ENCODE results near the gene CCSER1. TPM values are rescaled to one million over a fixed set of nuclear protein-coding genes. Genes with fewer than 3 reads are reported as not detected.
"Not testable (repeated sequence)": the region's sequence is repeated elsewhere in the genome, so short reads cannot be mapped to it uniquely, and the experiment has no call there.

CCSER1 gene
- total and polyA plus RNA-seq, 9 donors: 0.21 to 8.3 (median 3.2) TPM

GRCh38 chr4:91366554-91366953 lies 1239.4 kb downstream of the CCSER1 start:
- DNase-seq: no peak
- TF ChIP-seq POLR2A (IDR thresholded peaks at IDR 0.05) (no peak), CTCF (IDR thresholded peaks at IDR 0.05) (no peak), EP300 (IDR thresholded peaks at IDR 0.05) (no peak)
- no peak overlapping the region for H3K27ac ChIP-seq
- no peaks in the 10 kb centered on the region for H3K27me3 ChIP-seq
- no peaks in the 10 kb centered on the region for H3K36me3 ChIP-seq
- no peaks in the 10 kb centered on the region for H3K9me3 ChIP-seq
- H3K4me3 ChIP-seq: no peak overlapping the region
- intact Hi-C loops (cut with DNase I): no loop called here
- H3K4me1 ChIP-seq (ENCODE audit: insufficient read depth): no peaks in the 10 kb centered on the region

GRCh38 chr4:91369116-91369515 lies 1241.9 kb downstream of the CCSER1 start:
- Histone ChIP-seq H3K36me3 (no peaks in the 10 kb centered on the region), H3K27ac (no peak overlapping the region), H3K27me3 (no peaks in the 10 kb centered on the region), H3K4me3 (no peak overlapping the region), H3K4me1 (ENCODE audit: insufficient read depth) (no peaks in the 10 kb centered on the region), H3K9me3 (no peaks in the 10 kb centered on the region)
- TF ChIP-seq CTCF (IDR thresholded peaks at IDR 0.05): no peak
- TF ChIP-seq EP300 (IDR thresholded peaks at IDR 0.05): no peak
- no peak for TF ChIP-seq POLR2A (IDR thresholded peaks at IDR 0.05)
- 84 to 85% (median 85%) methylated on average over 3 of the region's 3 CpGs for WGBS, 3 donors
- intact Hi-C loops (cut with DNase I): no loop called here
- DNase-seq: no peak

GRCh38 chr4:91373546-91373945 lies 1246.4 kb downstream of the CCSER1 start:
- Histone ChIP-seq H3K36me3 (no peaks in the 10 kb centered on the region), H3K27ac (no peak overlapping the region), H3K4me3 (no peak overlapping the region), H3K27me3 (no peaks in the 10 kb centered on the region), H3K9me3 (no peaks in the 10 kb centered on the region), H3K4me1 (ENCODE audit: insufficient read depth) (no peaks in the 10 kb centered on the region)
- intact Hi-C loops (cut with DNase I): no loop called here
- 31 to 42% (median 32%) methylated on average over 4 of the region's 4 CpGs for WGBS, 3 donors
- TF ChIP-seq EP300 (IDR thresholded peaks at IDR 0.05) (no peak), CTCF (IDR thresholded peaks at IDR 0.05) (no peak), POLR2A (IDR thresholded peaks at IDR 0.05) (no peak)
- no peak for DNase-seq

GRCh38 chr4:91405431-91405830 lies 1278.2 kb downstream of the CCSER1 start:
- H3K9me3 ChIP-seq; H3K27me3 ChIP-seq; H3K4me1 ChIP-seq (ENCODE audit: insufficient read depth); intact Hi-C loops (cut with DNase I); DNase-seq; H3K36me3 ChIP-seq; H3K27ac ChIP-seq; H3K4me3 ChIP-seq: not testable (repeated sequence)
- 75 to 85% (median 85%) methylated on average over 7 of the region's 7 CpGs for WGBS, 3 donors

GRCh38 chr4:91422011-91422410 lies 1294.8 kb downstream of the CCSER1 start:
- H3K4me3 ChIP-seq: no peak overlapping the region
- no peaks in the 10 kb centered on the region for H3K9me3 ChIP-seq
- DNase-seq: no peak
- intact Hi-C loops (cut with DNase I): no loop called here
- TF ChIP-seq EP300 (IDR thresholded peaks at IDR 0.05) (no peak), CTCF (IDR thresholded peaks at IDR 0.05) (no peak), POLR2A (IDR thresholded peaks at IDR 0.05) (no peak)
- H3K4me1 ChIP-seq (ENCODE audit: insufficient read depth): no peaks in the 10 kb centered on the region
- H3K27ac ChIP-seq: no peak overlapping the region
- 88 to 93% (median 88%) methylated on average over 1 of the region's 1 CpG for WGBS, 3 donors
- H3K27me3 ChIP-seq: no peaks in the 10 kb centered on the region
- H3K36me3 ChIP-seq: no peaks in the 10 kb centered on the region
